ENCODE results near the gene SLC6A11. TPM values are rescaled to one million over a fixed set of nuclear protein-coding genes. Genes with fewer than 3 reads are reported as not detected.

Gene SLC6A11
- total RNA-seq, 2 experiments from 2014 or later: not detected

- Mint-ChIP-seq H3K9me3 (no peaks in the 10 kb centered on the region), H3K27ac (no peak overlapping the region), H3K4me1 (ENCODE audit: low read depth) (no peaks in the 10 kb centered on the region), H3K4me3 (no peak overlapping the region), H3K36me3 (ENCODE audit: low read depth) (no peaks in the 10 kb centered on the region), H3K27me3 (peaks cover 17% of the 10 kb centered on the region)
- H3K4me3 ChIP-seq (ENCODE audit: low read length): no peak overlapping the region
- POLR2A ChIA-PET: no interaction called here
- intact Hi-C loops (cut with DNase I, micrococcal nuclease): no loop called here
- TF ChIP-seq CTCF (IDR thresholded peaks at IDR 0.05): no peak
- H3K27ac ChIP-seq (ENCODE audit: low read depth in 1 of 2, low read length in 2 of 2): no peak overlapping the region
- no peaks in the 10 kb centered on the region for H3K36me3 ChIP-seq (ENCODE audit: insufficient read depth, low read length)
- CTCF ChIA-PET: no interaction called here
- ATAC-seq (ENCODE audit: poor library complexity): no peak
- H3K27me3 ChIP-seq (ENCODE audit: control insufficient read depth in 1 of 2, insufficient read depth in 2 of 2, low read length in 2 of 2): peaks cover 0 to 14% of the 10 kb centered on the region in 2 experiments
- no peak for DNase-seq
- no peaks in the 10 kb centered on the region for H3K9me3 ChIP-seq (ENCODE audit: control insufficient read depth in 1 of 2, insufficient read depth in 1 of 2, low read length in 2 of 2)
- H3K4me1 ChIP-seq (ENCODE audit: insufficient read depth, low read length): no peaks in the 10 kb centered on the region
These were observed 20.6 kb downstream of the SLC6A11 start for GRCh38 chr3:10836676-10837075.

- H3K36me3 Mint-ChIP-seq (ENCODE audit: low read depth): no peaks in the 10 kb centered on the region
- H3K27ac Mint-ChIP-seq: no peak overlapping the region
- no peaks in the 10 kb centered on the region for H3K9me3 ChIP-seq (ENCODE audit: control insufficient read depth in 1 of 2, insufficient read depth in 1 of 2, low read length in 2 of 2)
- H3K36me3 ChIP-seq (ENCODE audit: insufficient read depth, low read length): no peaks in the 10 kb centered on the region
- TF ChIP-seq CTCF (IDR thresholded peaks at IDR 0.05): no peak
- ChIA-PET CTCF (no interaction called here), POLR2A (no interaction called here)
- ATAC-seq (ENCODE audit: poor library complexity) (no peak), DNase-seq (no peak)
- no peak overlapping the region for H3K4me3 Mint-ChIP-seq
- H3K9me3 Mint-ChIP-seq: no peaks in the 10 kb centered on the region
- H3K4me1 ChIP-seq (ENCODE audit: insufficient read depth, low read length): no peaks in the 10 kb centered on the region
- no peak overlapping the region for H3K27ac ChIP-seq (ENCODE audit: low read depth in 1 of 2, low read length in 2 of 2)
- no peak overlapping the region for H3K4me3 ChIP-seq (ENCODE audit: low read length)
- intact Hi-C loops (cut with DNase I, micrococcal nuclease): no loop called here
- no peaks in the 10 kb centered on the region for H3K4me1 Mint-ChIP-seq (ENCODE audit: low read depth)
- peaks cover 21% of the 10 kb centered on the region for H3K27me3 Mint-ChIP-seq
- H3K27me3 ChIP-seq (ENCODE audit: control insufficient read depth in 1 of 2, insufficient read depth in 2 of 2, low read length in 2 of 2): peaks cover 0 to 12% of the 10 kb centered on the region in 2 experiments
These were observed 21.8 kb downstream of the SLC6A11 start for GRCh38 chr3:10837849-10838248.

- POLR2A ChIA-PET: no interaction called here
- Histone ChIP-seq H3K27me3 (ENCODE audit: control insufficient read depth in 1 of 2, insufficient read depth in 2 of 2, low read length in 2 of 2) (peaks cover 0 to 5% of the 10 kb centered on the region in 2 experiments), H3K36me3 (ENCODE audit: insufficient read depth, low read length) (no peaks in the 10 kb centered on the region), H3K9me3 (ENCODE audit: control insufficient read depth in 1 of 2, insufficient read depth in 1 of 2, low read length in 2 of 2) (peaks cover 0 to 3% of the 10 kb centered on the region in 2 experiments), H3K4me1 (ENCODE audit: insufficient read depth, low read length) (no peaks in the 10 kb centered on the region), H3K27ac (ENCODE audit: low read depth in 1 of 2, low read length in 2 of 2) (no peak overlapping the region), H3K4me3 (ENCODE audit: low read length) (no peak overlapping the region)
- no peak for TF ChIP-seq CTCF (IDR thresholded peaks at IDR 0.05)
- Mint-ChIP-seq H3K9me3 (no peaks in the 10 kb centered on the region), H3K27ac (no peak overlapping the region), H3K36me3 (ENCODE audit: low read depth) (no peaks in the 10 kb centered on the region), H3K4me1 (ENCODE audit: low read depth) (no peaks in the 10 kb centered on the region), H3K27me3 (peaks cover 21% of the 10 kb centered on the region), H3K4me3 (no peak overlapping the region)
- CTCF ChIA-PET: no interaction called here
- intact Hi-C loops (cut with DNase I, micrococcal nuclease): no loop called here
- DNase-seq: no peak
- no peak for ATAC-seq (ENCODE audit: poor library complexity)
These were observed 23.1 kb downstream of the SLC6A11 start for GRCh38 chr3:10839167-10839566.

All from CD4-positive, alpha-beta T cell (primary cell).